Activated naive CD8-positive, alpha-beta T cell treated with anti-CD3 and anti-CD28 coated beads, Interleukin-2, amount 10 ng/mL, durations not matched to agents 7 days and 5 days (primary cell): Measurements from ENCODE around the gene FXYD3. TPM values are rescaled to one million over a fixed set of nuclear protein-coding genes. Genes with fewer than 3 reads are reported as not detected.
A peak's percentile ranks its signal among the peaks of the same experiment; 100 is the strongest.

Source experiments
- ATAC-seq: fragments of 150-1000 bp; cut with Tn5 transposase; one replicate; pipeline ENCODE4 v1.10.0; 2021; ENCODE audit warnings: low read depth, moderate library complexity
- POLR2A ChIA-PET: fragments of 350-600 bp; sonication (Branson Sonifier 250); formaldehyde crosslinking; loops from one replicate; lab custom pipeline; 2021; ENCODE audit warnings: antibody characterized with exemption; lab: Charles Lee
- DNase-seq: peaks from one replicate; pipeline ENCODE4 v3.0.0; 2021
- H3K27ac Mint-ChIP-seq: one replicate; pipeline ENCODE4 v1.8.0; 2022; ENCODE audit warnings: mild to moderate bottlenecking, mixed read lengths
- H3K27me3 Mint-ChIP-seq: one replicate; pipeline ENCODE4 v1.8.0; 2022; ENCODE audit warnings: mild to moderate bottlenecking, moderate library complexity, mixed read lengths
- H3K36me3 Mint-ChIP-seq: one replicate; pipeline ENCODE4 v1.8.0; 2021; ENCODE audit warnings: mild to moderate bottlenecking, mixed read lengths
- H3K4me1 Mint-ChIP-seq: one replicate; pipeline ENCODE4 v1.8.0; 2021; ENCODE audit warnings: mixed read lengths
- H3K4me3 Mint-ChIP-seq: one replicate; pipeline ENCODE4 v1.8.0; 2022; ENCODE audit warnings: mild to moderate bottlenecking, moderate library complexity, mixed read lengths
- H3K9me3 Mint-ChIP-seq: one replicate; pipeline ENCODE4 v1.8.0; 2021; ENCODE audit warnings: mixed read lengths
- total RNA-seq, 2 experiments: library from RNA; stranded (reverse); gene quantifications; one replicate each; pipeline ENCODE4 v1.2.3, GENCODE V29; 2021

The FXYD3 gene
- total RNA-seq, 2 experiments from 2014 or later: not detected

GRCh38 chr19:35140962-35141836 lies 25.6 kb downstream of the FXYD3 start:
- H3K27ac Mint-ChIP-seq: peak overlapping the region; percentile 78
- H3K27me3 Mint-ChIP-seq: peaks cover 12% of the 10 kb centered on the region
- H3K9me3 Mint-ChIP-seq: no peaks in the 10 kb centered on the region
- DNase-seq (peak; percentile 98), ATAC-seq (peak; percentile 88)
- peaks cover 18% of the 10 kb centered on the region for H3K4me1 Mint-ChIP-seq
- POLR2A ChIA-PET: interaction anchor here (0.6 to 1.9 kb wide), 13 partner anchors 13 to 206 kb away, joined by 3 to 16 read pairs (median 3); partner anchors contain the start of genes FFAR1, FXYD5 and USF2
- no peaks in the 10 kb centered on the region for H3K36me3 Mint-ChIP-seq
- peak overlapping the region; percentile 86 for H3K4me3 Mint-ChIP-seq

DNA sequence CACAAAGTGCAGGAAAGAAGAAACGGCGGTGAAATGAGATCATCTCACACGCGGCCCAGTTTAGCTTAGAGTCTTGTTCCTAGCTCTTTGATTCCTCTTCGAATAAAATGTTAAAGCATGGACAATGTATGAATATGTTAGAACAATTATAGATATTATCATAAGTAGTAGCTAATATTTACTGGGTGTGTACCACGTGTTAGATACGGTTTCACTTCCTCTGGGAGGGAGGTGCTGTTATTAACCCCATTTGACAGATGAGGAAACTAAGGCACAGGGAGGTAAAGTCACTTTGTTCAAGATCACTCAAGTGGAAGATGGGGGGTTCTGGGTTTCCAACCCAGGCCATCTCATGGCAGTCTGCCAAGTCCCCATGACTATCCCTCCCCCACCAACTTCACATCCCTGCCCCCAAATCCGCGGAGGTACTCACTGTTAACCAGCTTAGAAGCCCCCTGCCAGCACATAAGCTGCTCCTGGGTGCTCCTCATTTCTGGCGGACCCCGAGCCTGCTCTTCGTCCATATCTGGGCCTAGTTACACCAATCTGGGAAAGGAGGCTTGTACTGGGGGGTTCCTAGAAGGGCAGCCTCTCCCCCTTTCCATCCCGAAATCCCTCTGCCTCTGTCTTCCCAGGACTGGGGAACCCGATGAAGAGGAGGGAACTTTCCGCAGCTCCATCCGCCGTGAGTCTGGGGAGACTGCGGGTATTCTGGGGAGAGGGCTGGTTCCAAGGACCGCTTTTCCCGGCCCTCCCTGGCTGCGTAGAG lies 26.4 kb downstream of the FXYD3 start:
- DNase-seq: no peak
- no peak for ATAC-seq
- Mint-ChIP-seq H3K4me3 (peak overlapping the region; percentile 86), H3K9me3 (no peaks in the 10 kb centered on the region), H3K36me3 (no peaks in the 10 kb centered on the region), H3K27ac (peak overlapping the region; percentile 78), H3K27me3 (peaks cover 12% of the 10 kb centered on the region), H3K4me1 (peaks cover 18% of the 10 kb centered on the region)
- POLR2A ChIA-PET: interaction anchor here (0.6 to 1.9 kb wide), 13 partner anchors 12 to 205 kb away, joined by 3 to 16 read pairs (median 3); partner anchors contain the start of genes FFAR1, FXYD5 and USF2

DNA sequence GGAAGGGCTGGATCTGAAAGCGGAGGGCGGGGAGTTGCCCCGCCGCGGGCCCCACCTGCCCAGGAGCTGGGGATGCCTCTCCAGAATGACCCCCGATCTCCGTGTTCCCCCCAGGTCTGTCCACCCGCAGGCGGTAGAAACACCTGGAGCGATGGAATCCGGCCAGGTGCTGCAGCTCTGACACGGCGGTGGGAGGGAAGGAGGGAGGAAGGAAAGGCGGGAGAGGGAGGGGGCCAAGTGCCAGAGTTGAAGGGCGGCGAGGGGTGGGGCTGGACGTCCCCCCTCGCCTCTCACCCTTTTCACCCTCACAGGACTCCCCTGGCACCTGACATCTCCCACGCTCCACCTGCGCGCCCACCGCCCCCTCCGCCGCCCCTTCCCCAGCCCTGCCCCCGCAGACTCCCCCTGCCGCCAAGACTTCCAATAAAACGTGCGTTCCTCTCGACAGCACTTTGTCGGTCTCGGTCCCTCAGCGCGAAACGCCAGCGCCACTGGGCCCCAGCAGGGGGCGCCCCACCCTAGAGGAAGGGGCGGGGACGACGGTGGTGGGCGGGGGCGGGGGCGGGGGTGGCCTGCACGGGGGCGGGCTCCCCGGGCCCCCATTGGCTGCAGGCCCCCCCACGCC lies 27.1 kb downstream of the FXYD3 start:
- H3K27me3 Mint-ChIP-seq: peaks cover 10% of the 10 kb centered on the region
- peak; percentile 87 for DNase-seq
- peak; percentile 30 for ATAC-seq
- POLR2A ChIA-PET: interaction anchor here (0.7 to 1.9 kb wide), 6 partner anchors 11 to 125 kb away, joined by 3 to 16 read pairs (median 4); partner anchors contain the start of gene FXYD5
- H3K36me3 Mint-ChIP-seq: no peaks in the 10 kb centered on the region
- peak overlapping the region; percentile 63 for H3K4me3 Mint-ChIP-seq
- peaks cover 18% of the 10 kb centered on the region for H3K4me1 Mint-ChIP-seq
- H3K9me3 Mint-ChIP-seq: no peaks in the 10 kb centered on the region
- peak overlapping the region; percentile 36 for H3K27ac Mint-ChIP-seq

DNA sequence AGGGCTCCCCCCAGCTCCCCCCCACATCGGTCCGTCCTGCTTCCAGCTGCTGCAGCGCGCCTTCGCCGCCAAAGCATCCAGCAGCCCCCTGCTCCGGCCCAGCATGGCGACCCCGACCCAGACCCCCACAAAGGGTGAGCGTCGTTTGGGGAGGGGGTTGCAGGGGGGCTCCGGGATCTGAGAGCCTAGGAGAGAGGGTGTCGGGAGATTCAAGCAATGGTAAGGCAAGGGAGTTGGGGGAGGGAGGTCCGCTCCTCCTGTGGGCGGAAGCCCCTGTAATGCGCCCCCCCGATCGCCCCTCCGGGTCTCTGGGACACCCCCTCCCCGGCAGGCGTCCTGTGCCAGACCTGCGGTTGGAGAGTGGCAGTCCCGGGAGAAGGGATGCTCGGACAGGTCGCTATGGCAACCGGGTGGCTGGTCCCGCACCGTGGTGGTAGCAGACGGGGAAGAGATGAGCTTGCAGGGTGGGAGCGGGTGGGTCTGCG lies 27.6 kb downstream of the FXYD3 start, which contains the start of gene FXYD7:
FXYD7 (plus strand) TSS at position 25 of the 485 bp plus-strand sequence; CDS start at position 104, 79 bp downstream.
- Mint-ChIP-seq H3K27ac (peak within 1 kb of the TSS; percentile 36), H3K4me3 (peak within 1 kb of the TSS; percentile 86), H3K36me3 (no peaks in the 10 kb centered on the region), H3K9me3 (no peaks in the 10 kb centered on the region), H3K27me3 (peaks cover 10% of the 10 kb centered on the region), H3K4me1 (peaks cover 18% of the 10 kb centered on the region)
- no peak for ATAC-seq
- POLR2A ChIA-PET: interaction anchor here (0.7 to 1.1 kb wide), 3 partner anchors 71 to 125 kb away, joined by 3 to 5 read pairs (median 3); no protein-coding TSS in a partner anchor
- no peak for DNase-seq

- Mint-ChIP-seq H3K36me3 (no peaks in the 10 kb centered on the region), H3K4me3 (peak overlapping the region; percentile 0), H3K27me3 (peaks cover 10% of the 10 kb centered on the region), H3K27ac (no peak overlapping the region), H3K9me3 (no peaks in the 10 kb centered on the region), H3K4me1 (peaks cover 18% of the 10 kb centered on the region)
- no peak for ATAC-seq
- no peak for DNase-seq
- POLR2A ChIA-PET: interaction anchor here (0.6 kb wide), 1 partner anchor 310 kb away, joined by 4 read pairs; no protein-coding TSS in a partner anchor
Measured at GRCh38 chr19:35143818-35144217, 28.2 kb downstream of the FXYD3 start.

DNA sequence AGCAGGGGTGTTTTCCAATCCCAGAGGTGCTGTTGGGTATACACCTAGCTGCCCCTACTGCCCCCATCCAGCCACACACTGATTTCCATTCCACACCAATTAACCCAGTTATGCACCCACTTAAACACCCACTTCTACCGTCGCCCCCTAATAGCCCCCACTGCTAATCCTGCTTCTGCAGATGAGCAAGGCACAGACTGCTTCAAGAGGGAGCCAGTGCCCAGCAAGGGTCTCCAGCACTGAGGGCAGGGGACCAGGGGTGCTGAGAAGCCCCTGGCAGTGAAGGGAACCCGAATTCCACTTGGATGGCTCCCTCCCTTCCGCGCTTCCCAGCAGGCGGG lies 28.6 kb downstream of the FXYD3 start:
- ATAC-seq: no peak
- Mint-ChIP-seq H3K9me3 (no peaks in the 10 kb centered on the region), H3K36me3 (no peaks in the 10 kb centered on the region), H3K27me3 (peaks cover 10% of the 10 kb centered on the region), H3K4me1 (peaks cover 18% of the 10 kb centered on the region), H3K27ac (no peak overlapping the region), H3K4me3 (no peak overlapping the region)
- POLR2A ChIA-PET: interaction anchor here (0.6 kb wide), 1 partner anchor 309 kb away, joined by 4 read pairs; no protein-coding TSS in a partner anchor
- no peak for DNase-seq

DNA sequence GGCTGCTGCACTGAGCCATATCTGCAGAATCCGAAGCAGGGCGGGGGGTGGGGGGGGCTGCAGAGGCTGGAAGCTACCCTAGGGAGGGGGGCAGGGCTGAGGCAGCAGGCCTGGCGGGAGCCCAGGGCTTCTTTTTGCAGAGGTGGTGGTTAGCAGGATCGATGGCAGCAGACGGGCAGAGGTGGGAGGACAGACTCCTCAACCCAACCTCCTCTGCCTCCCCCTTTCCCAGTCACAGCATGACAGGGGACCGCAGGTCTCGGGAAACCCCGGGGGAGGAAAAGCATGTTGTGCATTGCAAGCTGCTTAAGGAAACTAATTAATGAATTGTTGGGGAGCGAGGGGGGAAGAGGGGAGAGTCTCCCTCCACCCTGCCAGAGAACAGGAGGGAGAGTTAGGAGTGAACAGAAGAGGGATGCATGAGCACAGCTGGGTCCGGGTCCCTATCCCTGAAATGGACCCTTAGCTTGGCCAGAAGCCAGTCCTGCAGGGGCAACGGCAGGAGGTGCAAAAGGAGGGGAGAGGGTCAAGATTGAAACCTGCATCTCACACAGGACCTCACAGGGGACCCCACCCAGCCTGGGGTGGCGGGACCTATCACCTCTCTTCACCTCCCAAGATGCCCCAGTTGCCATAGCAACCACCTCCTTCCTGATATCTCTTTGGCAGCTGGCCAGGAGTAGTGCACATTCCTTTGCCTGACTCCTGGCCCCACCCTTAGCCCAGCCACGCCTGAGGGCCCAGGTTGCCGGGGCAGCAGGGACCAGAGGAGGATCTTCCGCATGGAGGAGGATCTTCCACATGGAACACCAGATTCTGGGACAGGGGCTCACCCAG lies 29.2 kb downstream of the FXYD3 start:
- DNase-seq: no peak

DNA sequence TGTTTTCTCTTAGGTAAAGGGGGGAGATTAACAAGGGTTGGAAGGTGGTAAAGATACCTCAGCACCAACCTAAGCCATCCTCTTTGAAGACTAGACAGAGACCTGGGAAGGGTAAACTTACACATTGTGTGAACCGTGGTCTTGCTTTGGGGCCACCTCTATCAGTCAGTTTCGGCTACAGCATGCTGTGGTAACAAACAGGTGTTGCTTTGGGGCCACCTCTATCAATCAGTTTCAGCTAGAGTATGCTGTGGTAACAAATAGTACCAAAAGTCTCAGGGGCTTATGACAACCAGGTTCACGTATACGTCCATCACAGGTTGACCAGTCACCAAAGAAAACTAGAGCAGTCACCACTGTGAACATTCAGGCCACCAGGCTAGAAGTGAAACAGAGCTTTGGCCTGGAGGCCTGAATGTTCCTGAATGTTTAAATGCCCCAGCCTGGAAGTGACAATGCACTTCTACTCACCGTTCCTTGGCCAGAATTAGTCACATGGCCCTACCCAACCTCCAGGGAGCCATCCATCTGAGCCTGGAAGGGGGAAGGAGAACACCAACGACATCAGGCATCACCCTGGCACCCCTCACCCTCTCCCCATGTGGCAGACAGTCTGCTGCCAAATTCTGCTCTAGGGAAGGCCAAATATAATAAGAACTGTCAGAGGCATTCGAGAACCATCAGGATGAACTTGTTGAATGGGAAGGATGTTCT lies 31.3 kb downstream of the FXYD3 start:
- Mint-ChIP-seq H3K27me3 (peaks cover 10% of the 10 kb centered on the region), H3K4me3 (no peak overlapping the region), H3K4me1 (peaks cover 12% of the 10 kb centered on the region), H3K27ac (no peak overlapping the region), H3K9me3 (no peaks in the 10 kb centered on the region), H3K36me3 (no peaks in the 10 kb centered on the region)
- DNase-seq (no peak), ATAC-seq (no peak)
- POLR2A ChIA-PET: no interaction called here

More for the DNA sequence above, 29.2 kb downstream of the FXYD3 start:
- Mint-ChIP-seq H3K4me3 (no peak overlapping the region), H3K4me1 (peaks cover 18% of the 10 kb centered on the region), H3K27me3 (peaks cover 10% of the 10 kb centered on the region), H3K9me3 (no peaks in the 10 kb centered on the region), H3K36me3 (no peaks in the 10 kb centered on the region), H3K27ac (no peak overlapping the region)
- no peak for ATAC-seq
- POLR2A ChIA-PET: interaction anchor here (1.2 to 1.4 kb wide), 2 partner anchors 18 to 67 kb away, joined by 3 to 5 read pairs; no protein-coding TSS in a partner anchor

DNA sequence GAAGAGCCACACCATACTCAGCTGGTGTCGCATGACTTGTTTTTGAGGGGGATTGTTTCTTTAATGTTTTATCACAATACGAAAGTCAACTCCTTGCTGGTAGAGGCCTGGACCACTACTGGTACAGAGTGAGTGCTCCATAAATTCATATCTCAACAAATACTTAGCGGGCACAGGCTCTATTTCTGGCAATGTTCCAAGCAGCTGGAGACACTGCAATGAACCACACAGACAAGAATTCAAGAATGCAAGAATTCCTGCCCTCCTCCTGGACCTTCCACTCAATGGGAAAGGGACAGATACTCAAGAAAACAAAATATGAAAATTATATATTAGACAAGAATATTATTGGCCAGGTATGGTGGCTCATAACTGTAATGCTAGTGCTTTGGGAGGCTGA lies 33.8 kb downstream of the FXYD3 start:
- Mint-ChIP-seq H3K27ac (no peak overlapping the region), H3K27me3 (peaks cover 9% of the 10 kb centered on the region), H3K4me1 (peaks cover 19% of the 10 kb centered on the region), H3K4me3 (no peak overlapping the region), H3K36me3 (no peaks in the 10 kb centered on the region), H3K9me3 (no peaks in the 10 kb centered on the region)
- ATAC-seq (no peak), DNase-seq (no peak)
- POLR2A ChIA-PET: no interaction called here

DNA sequence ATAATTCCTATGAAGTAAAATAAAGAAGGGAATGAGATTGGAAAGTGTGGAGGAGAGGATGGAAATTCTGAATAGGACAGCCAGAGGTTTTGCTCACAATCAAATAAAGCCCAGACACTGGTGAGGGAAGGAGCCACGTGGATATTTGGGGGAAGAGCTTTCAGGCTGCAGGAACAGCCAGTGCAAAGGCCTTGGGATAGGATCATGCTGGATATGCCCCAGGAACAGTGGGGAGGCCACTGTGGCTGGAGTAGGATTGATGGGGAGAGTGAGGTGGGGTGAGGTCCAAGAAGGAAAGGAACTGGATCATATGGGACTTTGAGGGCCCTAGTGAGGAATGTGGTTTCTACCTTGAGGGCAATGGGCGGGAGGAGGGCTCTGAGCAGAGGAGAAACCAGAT lies 34.8 kb downstream of the FXYD3 start:
- no peaks in the 10 kb centered on the region for H3K9me3 Mint-ChIP-seq
- peaks cover 19% of the 10 kb centered on the region for H3K4me1 Mint-ChIP-seq
- H3K27ac Mint-ChIP-seq: no peak overlapping the region
- POLR2A ChIA-PET: no interaction called here
- ATAC-seq (no peak), DNase-seq (no peak)
- H3K4me3 Mint-ChIP-seq: no peak overlapping the region
- peaks cover 9% of the 10 kb centered on the region for H3K27me3 Mint-ChIP-seq
- H3K36me3 Mint-ChIP-seq: no peaks in the 10 kb centered on the region

GRCh38 chr19:35151273-35152065 lies 35.8 kb downstream of the FXYD3 start:
- no peak overlapping the region for H3K4me3 Mint-ChIP-seq
- H3K4me1 Mint-ChIP-seq: peaks cover 26% of the 10 kb centered on the region
- H3K9me3 Mint-ChIP-seq: no peaks in the 10 kb centered on the region
- POLR2A ChIA-PET: interaction anchor here (0.6 kb wide), 1 partner anchor 8 kb away, joined by 3 read pairs; no protein-coding TSS in a partner anchor
- DNase-seq: no peak
- peaks cover 8% of the 10 kb centered on the region for H3K36me3 Mint-ChIP-seq
- H3K27ac Mint-ChIP-seq: peak overlapping the region; percentile 21
- ATAC-seq: no peak
- H3K27me3 Mint-ChIP-seq: peaks cover 9% of the 10 kb centered on the region
